Pancreas (tissue), 10 donors: ENCODE measurements around the gene ZER1. TPM values are rescaled to one million over a fixed set of nuclear protein-coding genes. Genes with fewer than 3 reads are reported as not detected.

ENCODE experiments used
- ATAC-seq, 4 donors: fragments of 200-7000 bp; cut with Tn5 transposase; one replicate each; pipeline versions ENCODE4 v1.8.0 to v1.9.1; 2020; ENCODE audit warnings: mild to moderate bottlenecking in 4 of 4, moderate library complexity in 4 of 4
- DNase-seq, 6 donors: peaks; one replicate each; pipeline ENCODE4 v3.0.0-alpha.2; 2020
- FAIRE-seq: peaks from 2 replicates; lab custom pipeline; 2012; peaks lifted over from hg19 to GRCh38; lab: Jason Lieb, UNC
- H3K27ac ChIP-seq, 4 donors: fragments of 200-600 bp; sonication (generic); 1 replicate in 3 of 4; 2 replicates in 1 of 4; pipeline versions ENCODE4 v1.5.0 to v1.8.0; 2020
- H3K27me3 ChIP-seq, 4 donors: fragments of 200-600 bp; one replicate each; pipeline ENCODE4 v1.8.0; 2021
- H3K36me3 ChIP-seq, 3 donors: fragments of 200-600 bp; sonication (generic) in 1 of 3; one replicate each; pipeline versions ENCODE4 v1.5.0 to v1.8.0; 2020 to 2021
- H3K4me1 ChIP-seq, 3 donors: fragments of 200-600 bp; one replicate each; pipeline ENCODE4 v1.8.0; 2021
- H3K4me3 ChIP-seq, 4 donors: fragments of 200-600 bp; sonication (generic) in 2 of 4; one replicate each; pipeline versions ENCODE4 v1.5.0 to v1.8.0; 2020 to 2021
- H3K9me3 ChIP-seq, 4 donors: fragments of 200-600 bp; one replicate each; pipeline ENCODE4 v1.8.0; 2021
- WGBS, 2 donors: extraction: QIAGEN DNeasy Blood & Tissue Kit; methylation state at CpG; one replicate each; pipeline ENCODE4 v1.1.7; 2013; 5-methylcytosine and 5-hydroxymethylcytosine counted together
- intact Hi-C, 3 donors: fragments of 100-400 bp; cut with DNase I; formaldehyde crosslinking; loops; one replicate each; pipeline versions ENCODE4 v1.11.1 to v1.14.2; 2022
- polyA plus RNA-seq, 2 donors: library from polyadenylated mRNA; stranded (reverse); fragments of 200-250 nt; gene quantifications; one replicate each; pipeline ENCODE4 v1.2.3, GENCODE V29; 2013
- total RNA-seq, 6 donors: library from RNA; stranded (reverse); fragmentation: NEBNext Ultra II Directional in 4 of 6; extraction: Animal tissue kit (Norgen Biotek cat#: 25700) in 4 of 6; gene quantifications; one replicate each; pipeline versions ENCODE4 v1.2.1 to v1.2.4, GENCODE V29; 2021 to 2023
- TF ChIP-seq, protein P1 (sequence below), 4 donors: fragments of 200-600 bp; sonication (generic) in 3 of 4; IDR thresholded peaks; one replicate each; pipeline versions ENCODE4 v1.5.0 to v1.8.0; 2021; ENCODE audit warnings: antibody characterized with exemption in 4 of 4
- donor health status: healthy with polysubstance abuse.
- donor health status: DM: no; HTN: no; CAD: no; lungs with moderate emphysema.
- donor health status: DM: no; HTN: no; CAD: no.
- donor health status: control.
- donor health status: control.
- donor health status: Bipolar disorder and iron deficiency.
- donor health status: DM: yes; HTN: yes; CAD: no.
- donor health status: DM: no; HTN: no; CAD: no.
- donor health status: DM: no; HTN: no; CAD: no.
- donor health status: DM: yes; HTN: yes; CAD: no.

Gene ZER1
- total and polyA plus RNA-seq, 8 donors, result 15.8 to 23.4 (median 17.9) TPM

DNA sequence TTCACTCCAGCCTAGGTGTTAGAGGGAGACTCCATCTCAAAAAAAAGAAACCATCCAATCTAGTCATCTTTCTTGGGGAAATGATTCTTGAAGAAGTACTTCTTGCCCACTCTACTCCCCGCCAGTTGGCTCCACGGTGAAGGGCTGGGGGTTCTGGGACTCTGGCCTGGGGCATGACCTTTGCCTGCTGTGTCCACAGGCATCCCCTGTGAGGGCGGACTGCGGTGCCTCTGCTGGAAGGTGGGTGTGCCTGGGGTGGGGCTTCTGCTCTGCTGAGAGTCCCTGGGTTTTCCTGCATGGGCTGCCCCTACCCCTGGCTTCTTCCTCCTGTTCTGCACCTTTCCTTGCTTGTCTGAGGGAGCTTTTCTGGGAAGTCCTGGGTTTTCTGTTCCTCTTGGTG lies 18.8 kb upstream of the ZER1 start:
- WGBS, 2 donors, result 89 to 93% methylated on average over 4 of the region's 4 CpGs
- Histone ChIP-seq H3K4me1 (peaks cover 4 to 16% (median 4%) of the 10 kb centered on the region in 3 donors), H3K27ac (no peak overlapping the region), H3K27me3 (no peaks in the 10 kb centered on the region), H3K4me3 (no peak overlapping the region), H3K36me3 (peaks cover 0 to 4% (median 0%) of the 10 kb centered on the region in 3 donors), H3K9me3 (no peaks in the 10 kb centered on the region)
- ATAC-seq (no peak), DNase-seq (no peak), FAIRE-seq (no peak)
- intact Hi-C loops, result no loop called here
- TF ChIP-seq, protein P1, sequence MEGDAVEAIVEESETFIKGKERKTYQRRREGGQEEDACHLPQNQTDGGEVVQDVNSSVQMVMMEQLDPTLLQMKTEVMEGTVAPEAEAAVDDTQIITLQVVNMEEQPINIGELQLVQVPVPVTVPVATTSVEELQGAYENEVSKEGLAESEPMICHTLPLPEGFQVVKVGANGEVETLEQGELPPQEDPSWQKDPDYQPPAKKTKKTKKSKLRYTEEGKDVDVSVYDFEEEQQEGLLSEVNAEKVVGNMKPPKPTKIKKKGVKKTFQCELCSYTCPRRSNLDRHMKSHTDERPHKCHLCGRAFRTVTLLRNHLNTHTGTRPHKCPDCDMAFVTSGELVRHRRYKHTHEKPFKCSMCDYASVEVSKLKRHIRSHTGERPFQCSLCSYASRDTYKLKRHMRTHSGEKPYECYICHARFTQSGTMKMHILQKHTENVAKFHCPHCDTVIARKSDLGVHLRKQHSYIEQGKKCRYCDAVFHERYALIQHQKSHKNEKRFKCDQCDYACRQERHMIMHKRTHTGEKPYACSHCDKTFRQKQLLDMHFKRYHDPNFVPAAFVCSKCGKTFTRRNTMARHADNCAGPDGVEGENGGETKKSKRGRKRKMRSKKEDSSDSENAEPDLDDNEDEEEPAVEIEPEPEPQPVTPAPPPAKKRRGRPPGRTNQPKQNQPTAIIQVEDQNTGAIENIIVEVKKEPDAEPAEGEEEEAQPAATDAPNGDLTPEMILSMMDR (IDR thresholded peaks at IDR 0.05), result no peak

DNA sequence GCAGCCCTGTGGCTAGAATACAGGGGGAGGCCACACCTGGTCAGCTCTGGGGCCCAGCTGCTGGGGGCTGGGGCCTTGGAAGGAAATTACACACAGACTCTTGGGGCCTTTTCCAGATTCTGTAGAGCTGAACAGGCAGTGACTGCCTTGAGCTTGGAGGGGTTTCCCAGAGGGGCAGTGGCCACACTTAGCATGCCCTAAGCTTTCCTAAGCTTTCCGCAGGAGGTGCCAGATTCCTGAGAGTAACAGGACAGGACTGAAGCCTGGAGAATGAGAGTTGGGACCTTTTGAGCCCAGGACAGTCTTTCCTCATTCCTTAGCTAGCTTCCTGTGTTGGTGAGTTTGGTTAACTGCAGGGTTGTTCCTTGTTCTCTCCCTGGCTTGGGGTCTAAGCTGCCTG lies 16.7 kb upstream of the ZER1 start:
- Histone ChIP-seq H3K27ac (no peak overlapping the region), H3K4me1 (peaks cover 4 to 15% (median 4%) of the 10 kb centered on the region in 3 donors), H3K9me3 (no peaks in the 10 kb centered on the region), H3K27me3 (no peaks in the 10 kb centered on the region), H3K4me3 (peak overlapping the region in 2 of 4 donors; percentile 98 to 100), H3K36me3 (peaks cover 0 to 4% (median 0%) of the 10 kb centered on the region in 3 donors)
- no peak for DNase-seq
- WGBS, 2 donors, result 91 to 100% methylated on average over 1 of the region's 1 CpG
- TF ChIP-seq, protein P1 (IDR thresholded peaks at IDR 0.05), result no peak
- FAIRE-seq, result no peak
- intact Hi-C loops, result no loop called here
- no peak for ATAC-seq

DNA sequence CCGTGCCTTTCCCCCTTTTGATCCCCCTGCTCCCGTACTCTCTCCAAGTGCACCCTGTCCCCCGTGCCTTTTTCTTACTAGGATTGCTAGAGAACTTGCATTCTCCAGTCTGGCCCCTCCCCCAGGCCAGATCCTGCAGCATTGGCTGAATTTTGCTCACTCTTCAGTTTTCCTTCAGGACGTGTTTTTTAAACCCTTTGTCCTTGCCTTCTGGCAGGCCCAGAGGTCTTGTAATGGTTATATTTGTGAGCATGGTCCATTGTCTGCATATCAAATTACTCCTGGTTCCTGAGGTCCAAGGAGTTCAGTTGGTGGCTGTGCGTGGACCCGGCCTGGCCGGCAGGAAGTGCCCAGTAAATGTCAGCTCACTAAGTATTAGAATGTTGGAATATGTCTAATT lies 15.9 kb upstream of the ZER1 start:
- no peaks in the 10 kb centered on the region for H3K9me3 ChIP-seq
- TF ChIP-seq, protein P1 (IDR thresholded peaks at IDR 0.05), result no peak
- WGBS, 2 donors, result 2 to 3% methylated on average over 7 of the region's 7 CpGs
- H3K4me1 ChIP-seq, result peaks cover 4 to 7% (median 4%) of the 10 kb centered on the region in 3 donors
- intact Hi-C loops, result no loop called here
- ATAC-seq (peak; percentile 30 to 52 (median 44)), FAIRE-seq (no peak), DNase-seq (peak in 1 of 6 donors; percentile 26)
- peak overlapping the region; percentile 78 to 82 (median 81) for H3K27ac ChIP-seq
- peak overlapping the region; percentile 84 to 100 (median 98) for H3K4me3 ChIP-seq
- H3K27me3 ChIP-seq, result no peaks in the 10 kb centered on the region
- H3K36me3 ChIP-seq, result peaks cover 0 to 4% (median 0%) of the 10 kb centered on the region in 3 donors

DNA sequence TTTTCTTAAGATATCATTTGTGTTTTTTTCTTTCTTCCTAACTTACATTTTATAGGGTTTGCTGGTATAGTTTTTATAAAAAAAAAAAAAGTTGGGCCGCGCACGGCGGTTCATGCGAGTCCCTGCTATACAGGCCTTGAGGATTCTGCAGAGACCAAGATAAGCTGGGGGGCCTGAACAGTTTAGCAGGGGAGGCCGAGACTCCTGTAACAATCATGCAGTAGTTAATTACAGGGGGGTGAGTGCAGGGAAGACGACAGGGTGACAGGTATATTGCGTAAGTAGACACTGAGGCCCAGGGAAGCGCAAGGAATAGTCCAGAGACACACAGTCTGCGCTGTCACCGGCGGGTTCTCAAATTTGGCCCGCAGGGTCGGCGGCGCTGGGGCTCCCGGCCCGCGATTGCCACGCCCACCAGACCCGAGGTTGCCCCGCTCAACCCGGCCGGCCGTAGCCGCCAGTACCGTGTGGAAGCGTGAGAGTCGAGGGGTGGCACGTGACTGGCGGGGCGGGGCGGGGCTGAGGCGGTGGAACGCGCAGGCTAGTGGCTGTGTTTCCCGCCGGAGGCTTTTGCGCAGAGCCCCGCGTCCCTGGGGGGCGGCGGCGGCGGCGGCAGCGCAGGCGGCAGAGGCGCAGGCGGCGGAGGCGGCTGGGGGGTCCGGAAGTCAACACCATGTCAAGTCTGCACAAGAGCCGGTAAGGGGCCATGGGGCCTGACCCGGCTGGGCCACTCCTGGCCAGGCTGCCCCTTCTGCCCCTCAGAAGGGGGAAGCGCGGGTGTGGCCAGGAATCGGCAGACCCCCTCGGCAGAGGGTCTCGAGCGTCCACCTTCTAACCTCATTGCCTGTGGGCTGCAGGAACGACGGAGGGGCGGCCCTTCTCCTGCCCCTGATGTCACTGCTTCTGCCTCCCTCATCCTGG lies 15.2 kb upstream of the ZER1 start, which contains the start of gene TBC1D13:
TSS of gene TBC1D13 (plus strand) at position 573 of the 921 bp plus-strand sequence. CDS start at position 674, 101 bp downstream.
- TF ChIP-seq, protein P1 (IDR thresholded peaks at IDR 0.05), result no peak
- peak; percentile 98 to 100 (median 99) for ATAC-seq

More for the DNA sequence above, 15.2 kb upstream of the ZER1 start, which contains the start of gene TBC1D13:
- intact Hi-C loops, result no loop called here
- Histone ChIP-seq H3K9me3 (no peaks in the 10 kb centered on the region), H3K4me1 (peaks cover 4 to 5% (median 4%) of the 10 kb centered on the region in 3 donors), H3K27me3 (no peaks in the 10 kb centered on the region), H3K36me3 (no peaks in the 10 kb centered on the region), H3K27ac (peak within 1 kb of the TSS; percentile 78 to 82 (median 81)), H3K4me3 (peak within 1 kb of the TSS; percentile 84 to 100 (median 98))
- FAIRE-seq, result no peak
- DNase-seq, result peak; percentile 85 to 95 (median 90)
- WGBS, 2 donors, result 7 to 8% methylated on average over 58 to 64 of the region's 64 CpGs
